ENCODE data around the gene PBX3.

- TF ChIP-seq CTCF (conservative IDR thresholded peaks at IDR 0.05 in 1 of 2, IDR thresholded peaks at IDR 0.05 in 1 of 2; ENCODE audit: low read depth in 1 of 2, low read length in 2 of 2) (no peak), EZH2 (IDR thresholded peaks at IDR 0.05; ENCODE audit: low read length, missing control alignments) (no peak)
Measured at GRCh38 chr9:125896404-125896803, 149.2 kb downstream of the PBX3 start.
